H9 (cell line): ENCODE data around the gene CD48. TPM values are rescaled to one million over a fixed set of nuclear protein-coding genes. Genes with fewer than 3 reads are reported as not detected.

Experiments
- DNase-seq: peaks from one replicate; pipeline ENCODE4 v3.0.0-alpha.2; 2017
- H2AFZ ChIP-seq: one replicate; pipeline ENCODE4 v1.6.1; 2013; ENCODE audit warnings: mild to moderate bottlenecking, low read length, control low read depth, moderate library complexity
- H2AK5ac ChIP-seq: 2 replicates; pipeline ENCODE4 v1.6.1; 2013; ENCODE audit warnings: low read length, control low read depth, mixed read lengths; ENCODE audit not compliant: insufficient read length
- H2BK120ac ChIP-seq: one replicate; pipeline ENCODE4 v1.6.1; 2013; ENCODE audit warnings: low read depth, mild to moderate bottlenecking, low read length, control low read depth, inconsistent platforms; ENCODE audit not compliant: poor library complexity, severe bottlenecking
- H2BK12ac ChIP-seq: 2 replicates; pipeline ENCODE4 v1.6.1; 2013; ENCODE audit warnings: low read length, control low read depth, mixed read lengths, low read depth; ENCODE audit not compliant: insufficient read length
- H2BK15ac ChIP-seq: 2 replicates; pipeline ENCODE4 v1.6.1; 2013; ENCODE audit warnings: low read depth, low read length, control low read depth
- H2BK20ac ChIP-seq: one replicate; pipeline ENCODE4 v1.6.1; 2013; ENCODE audit warnings: low read depth, mild to moderate bottlenecking, low read length, control low read depth, inconsistent platforms; ENCODE audit not compliant: poor library complexity, severe bottlenecking
- H2BK5ac ChIP-seq: 2 replicates; pipeline ENCODE4 v1.6.1; 2013; ENCODE audit warnings: low read length, control low read depth, mixed read lengths; ENCODE audit not compliant: insufficient read length
- H3K14ac ChIP-seq: 2 replicates; pipeline ENCODE4 v1.6.1; 2013; ENCODE audit warnings: low read length, control low read depth; ENCODE audit not compliant: insufficient read depth
- H3K18ac ChIP-seq: 2 replicates; pipeline ENCODE4 v1.6.1; 2013; ENCODE audit warnings: low read depth, mild to moderate bottlenecking, mixed read lengths, low read length, control low read depth; ENCODE audit not compliant: insufficient read length
- H3K23ac ChIP-seq: 2 replicates; pipeline ENCODE4 v1.6.1; 2013; ENCODE audit warnings: low read length, control low read depth, mixed read lengths, low read depth; ENCODE audit not compliant: insufficient read length
- H3K23me2 ChIP-seq: 2 replicates; pipeline ENCODE4 v1.6.1; 2013; ENCODE audit warnings: low read depth, mild to moderate bottlenecking, mixed read lengths, low read length, control low read depth; ENCODE audit not compliant: insufficient read length, poor library complexity, severe bottlenecking
- H3K27ac ChIP-seq: 2 replicates; pipeline ENCODE4 v1.5.1; 2013; ENCODE audit warnings: low read length, control low read depth, mixed read lengths, low read depth; ENCODE audit not compliant: insufficient read length
- H3K27me3 ChIP-seq: 2 replicates; pipeline ENCODE4 v1.6.1; 2013; ENCODE audit warnings: low read length, control low read depth, inconsistent platforms; ENCODE audit not compliant: insufficient read depth
- H3K4ac ChIP-seq: 2 replicates; pipeline ENCODE4 v1.6.1; 2013; ENCODE audit warnings: low read depth, mild to moderate bottlenecking, control low read depth, inconsistent platforms, low read length, moderate library complexity
- H3K4me1 ChIP-seq: 2 replicates; pipeline ENCODE4 v1.6.1; 2013; ENCODE audit warnings: low read length, control low read depth, inconsistent platforms; ENCODE audit not compliant: insufficient read depth
- H3K4me2 ChIP-seq: 2 replicates; pipeline ENCODE4 v1.6.1; 2013; ENCODE audit warnings: low read length, control low read depth, mixed read lengths; ENCODE audit not compliant: insufficient read length, insufficient read depth
- H3K56ac ChIP-seq: 2 replicates; pipeline ENCODE4 v1.6.1; 2013; ENCODE audit warnings: low read depth, mild to moderate bottlenecking, mixed read lengths, low read length, control low read depth; ENCODE audit not compliant: insufficient read length
- H3K79me1 ChIP-seq: 2 replicates; pipeline ENCODE4 v1.6.1; 2013; ENCODE audit warnings: low read depth, mild to moderate bottlenecking, moderate library complexity, low read length, control low read depth, inconsistent platforms; ENCODE audit not compliant: insufficient read depth, poor library complexity, severe bottlenecking
- H3K79me2 ChIP-seq: 2 replicates; pipeline ENCODE4 v1.6.1; 2013; ENCODE audit warnings: low read length, control low read depth, inconsistent platforms; ENCODE audit not compliant: insufficient read depth
- H3K9ac ChIP-seq: 2 replicates; pipeline ENCODE4 v1.6.1; 2013; ENCODE audit warnings: low read length, control low read depth, mixed read lengths; ENCODE audit not compliant: insufficient read length; ENCODE audit errors: extremely low read depth
- H3K9me3 ChIP-seq: one replicate; pipeline ENCODE4 v1.6.1; 2013; ENCODE audit warnings: low read depth, low read length, inconsistent platforms; ENCODE audit not compliant: control insufficient read depth
- H3T11ph ChIP-seq: one replicate; pipeline ENCODE4 v1.6.1; 2013; ENCODE audit warnings: mild to moderate bottlenecking, low read length, control low read depth, inconsistent platforms
- H4K20me1 ChIP-seq: one replicate; pipeline ENCODE4 v1.6.1; 2013; ENCODE audit not compliant: control insufficient read depth, insufficient read length, insufficient read depth
- H4K5ac ChIP-seq: 2 replicates; pipeline ENCODE4 v1.6.1; 2013; ENCODE audit warnings: low read depth, mild to moderate bottlenecking, mixed read lengths, low read length, control low read depth; ENCODE audit not compliant: insufficient read length
- H4K8ac ChIP-seq: replicated peaks from 2 replicates; pipeline ENCODE4 v1.6.1; 2013; ENCODE audit warnings: low read length, control low read depth, mixed read lengths, low read depth; ENCODE audit not compliant: insufficient read length
- H4K91ac ChIP-seq: 2 replicates; pipeline ENCODE4 v1.6.1; 2013; ENCODE audit warnings: low read depth, mild to moderate bottlenecking, moderate library complexity, mixed read lengths, low read length, control low read depth; ENCODE audit not compliant: insufficient read length
- H3K27ac Mint-ChIP-seq, 3 experiments: 2 replicates in 2 of 3; 3 replicates in 1 of 3; pipeline ENCODE4 v1.8.0; 2020 to 2021; ENCODE audit warnings: mixed read lengths in 3 of 3, mild to moderate bottlenecking in 1 of 3, moderate library complexity in 1 of 3
- H3K27me3 Mint-ChIP-seq: 2 replicates; pipeline ENCODE4 v1.8.0; 2021; ENCODE audit warnings: low read depth, mild to moderate bottlenecking, moderate library complexity, mixed read lengths
- H3K36me3 Mint-ChIP-seq, 3 experiments: 2 replicates in 2 of 3; 3 replicates in 1 of 3; pipeline ENCODE4 v1.8.0; 2020 to 2021; ENCODE audit warnings: low read depth in 3 of 3, mixed read lengths in 3 of 3; ENCODE audit not compliant: insufficient read depth in 1 of 3
- H3K4me1 Mint-ChIP-seq, 2 experiments: 2 replicates each; pipeline ENCODE4 v1.8.0; 2020; ENCODE audit warnings: mixed read lengths in 2 of 2
- H3K4me3 Mint-ChIP-seq, 2 experiments: 2 replicates in 1 of 2; 3 replicates in 1 of 2; pipeline ENCODE4 v1.8.0; 2020 to 2021; ENCODE audit warnings: mild to moderate bottlenecking in 2 of 2, mixed read lengths in 2 of 2, moderate library complexity in 1 of 2
- H3K9me3 Mint-ChIP-seq, 2 experiments: 2 replicates in 1 of 2; 3 replicates in 1 of 2; pipeline ENCODE4 v1.8.0; 2020; ENCODE audit warnings: mild to moderate bottlenecking in 2 of 2, mixed read lengths in 2 of 2, moderate library complexity in 1 of 2
- WGBS: extraction: QIAGEN DNeasy Blood & Tissue Kit; methylation state at CpG from one replicate; pipeline ENCODE4 v1.1.7; 2013; ENCODE audit warnings: missing lambda C conversion rate, low lambda C conversion rate, mixed read lengths; ENCODE audit not compliant: insufficient read length; ENCODE audit errors: extremely low coverage; 5-methylcytosine and 5-hydroxymethylcytosine counted together
- total RNA-seq: library from RNA; stranded (reverse); gene quantifications from 2 replicates; pipeline ENCODE4 v1.2.1, GENCODE V29; 2021
- TF ChIP-seq, protein P1 (sequence below): fragments of 200-600 bp; sonication (generic); conservative IDR thresholded peaks from 3 replicates; pipeline ENCODE4 v1.8.0; 2021; ENCODE audit warnings: antibody characterized with exemption, mild to moderate bottlenecking

The CD48 gene
- total RNA-seq, 1 experiment from 2014 or later, result not detected

DNA sequence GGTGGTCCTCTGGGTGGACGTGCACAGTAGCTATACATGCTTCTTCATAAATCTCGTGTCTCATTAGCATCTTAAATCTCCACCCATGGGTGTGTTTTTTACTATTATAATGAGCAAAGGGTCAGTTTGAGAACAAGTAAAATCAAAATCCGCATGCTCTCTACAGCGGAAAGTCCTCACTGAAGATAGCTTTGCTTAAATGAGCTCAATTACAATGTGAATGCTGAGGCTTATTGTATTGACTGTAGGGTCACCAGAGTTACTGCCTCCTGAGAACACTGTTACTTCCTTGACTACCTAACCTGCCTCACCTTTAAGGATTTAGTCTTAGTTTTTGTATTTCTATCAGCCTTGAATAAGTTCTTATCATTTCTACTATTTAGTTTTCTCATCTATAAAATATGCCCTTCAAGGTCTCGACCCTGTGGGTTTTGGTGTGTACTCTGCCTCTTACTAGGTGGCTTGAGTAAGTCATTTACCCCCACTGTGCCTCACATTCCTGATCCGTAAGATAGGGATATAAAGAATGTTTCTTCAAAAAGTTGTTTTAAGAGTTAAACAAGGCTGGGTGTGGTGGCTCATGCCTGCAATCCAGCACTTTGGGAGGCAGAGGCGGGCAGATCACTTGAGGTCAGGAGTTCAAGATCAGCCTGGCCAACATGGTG lies 35.3 kb upstream of the CD48 start:
- TF ChIP-seq, protein P1, sequence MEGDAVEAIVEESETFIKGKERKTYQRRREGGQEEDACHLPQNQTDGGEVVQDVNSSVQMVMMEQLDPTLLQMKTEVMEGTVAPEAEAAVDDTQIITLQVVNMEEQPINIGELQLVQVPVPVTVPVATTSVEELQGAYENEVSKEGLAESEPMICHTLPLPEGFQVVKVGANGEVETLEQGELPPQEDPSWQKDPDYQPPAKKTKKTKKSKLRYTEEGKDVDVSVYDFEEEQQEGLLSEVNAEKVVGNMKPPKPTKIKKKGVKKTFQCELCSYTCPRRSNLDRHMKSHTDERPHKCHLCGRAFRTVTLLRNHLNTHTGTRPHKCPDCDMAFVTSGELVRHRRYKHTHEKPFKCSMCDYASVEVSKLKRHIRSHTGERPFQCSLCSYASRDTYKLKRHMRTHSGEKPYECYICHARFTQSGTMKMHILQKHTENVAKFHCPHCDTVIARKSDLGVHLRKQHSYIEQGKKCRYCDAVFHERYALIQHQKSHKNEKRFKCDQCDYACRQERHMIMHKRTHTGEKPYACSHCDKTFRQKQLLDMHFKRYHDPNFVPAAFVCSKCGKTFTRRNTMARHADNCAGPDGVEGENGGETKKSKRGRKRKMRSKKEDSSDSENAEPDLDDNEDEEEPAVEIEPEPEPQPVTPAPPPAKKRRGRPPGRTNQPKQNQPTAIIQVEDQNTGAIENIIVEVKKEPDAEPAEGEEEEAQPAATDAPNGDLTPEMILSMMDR, result no peak
- no peaks in the 10 kb centered on the region for H3K23me2 ChIP-seq
- peak overlapping the region; percentile 4 to 95 (median 92); a peak in 6 of 7 replicates for H3K27ac Mint-ChIP-seq

More for the DNA sequence above, 35.3 kb upstream of the CD48 start:
- Mint-ChIP-seq H3K36me3 (no peaks in the 10 kb centered on the region), H3K27me3 (peaks cover 2% of the 10 kb centered on the region; the same call in 1 of the 2 replicates), H3K4me1 (peaks cover 20 to 28% of the 10 kb centered on the region in 2 experiments), H3K9me3 (no peaks in the 10 kb centered on the region), H3K4me3 (no peak overlapping the region; a peak in 1 of 5 replicates)
- peaks cover 7% of the 10 kb centered on the region; the same call in 1 of the 2 replicates for H3K4me1 ChIP-seq
- WGBS, result no CpG with 5 or more reads among the region's 7 CpGs
- H3K79me1 ChIP-seq, result no peaks in the 10 kb centered on the region
- DNase-seq, result no peak
- no peaks in the 10 kb centered on the region for H4K20me1 ChIP-seq
- H2BK20ac ChIP-seq, result peak overlapping the region; percentile 91
- no peak overlapping the region for H3K4ac ChIP-seq
- no peak overlapping the region for H3K18ac ChIP-seq
- H3K27me3 ChIP-seq, result no peaks in the 10 kb centered on the region
- H2BK5ac ChIP-seq, result no peak overlapping the region
- H2AK5ac ChIP-seq, result no peak overlapping the region
- no peak overlapping the region for H4K91ac ChIP-seq
- no peaks in the 10 kb centered on the region for H3K79me2 ChIP-seq
- H3K9ac ChIP-seq, result no peak overlapping the region
- H3K4me2 ChIP-seq, result peak overlapping the region; percentile 18
- no peak overlapping the region for H2AFZ ChIP-seq
- H3K9me3 ChIP-seq, result no peaks in the 10 kb centered on the region
- no peak overlapping the region for H4K5ac ChIP-seq
- no peak overlapping the region for H3K27ac ChIP-seq
- H3K56ac ChIP-seq, result no peak overlapping the region
- H3K14ac ChIP-seq, result no peak overlapping the region
- H3K23ac ChIP-seq, result no peak overlapping the region
- H4K8ac ChIP-seq, result no peak overlapping the region
- no peak overlapping the region for H2BK15ac ChIP-seq
- H2BK12ac ChIP-seq, result no peak overlapping the region
- H2BK120ac ChIP-seq, result no peak overlapping the region
- no peak overlapping the region for H3T11ph ChIP-seq
